Natural killer cell (primary cell): ENCODE measurements around the gene SLC25A18. TPM values are rescaled to one million over a fixed set of nuclear protein-coding genes. Genes with fewer than 3 reads are reported as not detected.
A peak's percentile ranks its signal among the peaks of the same experiment; 100 is the strongest.

Source experiments
- ATAC-seq, 3 donors: fragments of 150-1000 bp in 2 of 3; fragments of 200-7000 bp in 1 of 3; cut with Tn5 transposase; 1 replicate in 1 of 3; 2 replicates in 2 of 3; pipeline ENCODE4 v1.10.0; 2021; ENCODE audit warnings: mild to moderate bottlenecking in 2 of 3, moderate library complexity in 2 of 3
- DNase-seq, 2 donors: peaks; one replicate each; pipeline versions ENCODE4 v3.0.0 to v3.0.0-alpha.2; 2013 to 2021; ENCODE audit warnings: mixed read lengths in 1 of 2
- H3K27ac ChIP-seq: one replicate; pipeline ENCODE4 v1.5.1; 2013; ENCODE audit warnings: mild to moderate bottlenecking, low read length
- H3K27me3 ChIP-seq: one replicate; pipeline ENCODE4 v1.6.1; 2013; ENCODE audit warnings: low read length; ENCODE audit not compliant: control insufficient read depth, insufficient read depth
- H3K36me3 ChIP-seq: one replicate; pipeline ENCODE4 v1.6.1; 2013; ENCODE audit warnings: low read length; ENCODE audit not compliant: control insufficient read depth, insufficient read depth
- H3K4me1 ChIP-seq: one replicate; pipeline ENCODE4 v1.6.1; 2013; ENCODE audit warnings: low read length; ENCODE audit not compliant: control insufficient read depth, insufficient read depth
- H3K4me3 ChIP-seq: one replicate; pipeline ENCODE4 v1.5.1; 2013; ENCODE audit warnings: low read length
- H3K9me3 ChIP-seq: one replicate; pipeline ENCODE4 v1.6.1; 2013; ENCODE audit warnings: low read length; ENCODE audit not compliant: control insufficient read depth, insufficient read depth
- H3K27ac Mint-ChIP-seq, 2 donors: one replicate each; pipeline ENCODE4 v1.8.0; 2022; ENCODE audit warnings: mild to moderate bottlenecking in 2 of 2, mixed read lengths in 2 of 2, moderate library complexity in 1 of 2
- H3K27me3 Mint-ChIP-seq, 2 donors: one replicate each; pipeline ENCODE4 v1.8.0; 2022; ENCODE audit warnings: low read depth in 2 of 2, mixed read lengths in 2 of 2
- H3K36me3 Mint-ChIP-seq: one replicate; pipeline ENCODE4 v1.8.0; 2022; ENCODE audit warnings: mixed read lengths
- H3K4me1 Mint-ChIP-seq, 2 donors: one replicate each; pipeline ENCODE4 v1.8.0; 2022; ENCODE audit warnings: mixed read lengths in 2 of 2
- H3K4me3 Mint-ChIP-seq: one replicate; pipeline ENCODE4 v1.8.0; 2022; ENCODE audit warnings: mild to moderate bottlenecking, moderate library complexity, mixed read lengths
- H3K9me3 Mint-ChIP-seq, 2 donors: one replicate each; pipeline ENCODE4 v1.8.0; 2022; ENCODE audit warnings: mixed read lengths in 2 of 2
- CTCF ChIP-seq: fragments of 200-600 bp; IDR thresholded peaks from one replicate; pipeline ENCODE4 v1.8.0; 2022; ENCODE audit warnings: antibody characterized with exemption
- WGBS: methylation state at CpG from one replicate; pipeline ENCODE4 v1.1.7; 2013; ENCODE audit warnings: missing lambda C conversion rate; ENCODE audit not compliant: insufficient coverage; 5-methylcytosine and 5-hydroxymethylcytosine counted together
- intact Hi-C: fragments of 100-400 bp; cut with micrococcal nuclease; formaldehyde crosslinking; loops from one replicate; pipeline ENCODE4 v1.14.2; 2022
- total RNA-seq, 4 donors: library from RNA; stranded (reverse); fragments of 120-200 nt in 1 of 4; gene quantifications; one replicate each; pipeline versions ENCODE4 v1.2.3 to v1.2.4, GENCODE V29; 2013 to 2022

Gene SLC25A18
- total RNA-seq, 3 donors from 2014 or later (not counting 1 experiment from before 2014, with no cell fraction given) = not detected

GRCh38 chr22:17612057-17612456 lies 48.8 kb downstream of the SLC25A18 start:
- Mint-ChIP-seq H3K36me3 (no peaks in the 10 kb centered on the region), H3K4me3 (no peak overlapping the region), H3K27ac (peak overlapping the region in 1 of 2 donors; percentile 8), H3K27me3 (no peaks in the 10 kb centered on the region), H3K4me1 (peaks cover 0 to 12% of the 10 kb centered on the region in 2 donors), H3K9me3 (no peaks in the 10 kb centered on the region)
- TF ChIP-seq CTCF = no peak
- ATAC-seq = no peak
- no peak overlapping the region for H3K27ac ChIP-seq
- no peaks in the 10 kb centered on the region for H3K4me1 ChIP-seq
- no peak overlapping the region for H3K4me3 ChIP-seq
- peaks cover 54% of the 10 kb centered on the region for H3K36me3 ChIP-seq
- no peak for DNase-seq
- intact Hi-C loops = no loop called here
- 67% methylated on average over 2 of the region's 3 CpGs for WGBS
- H3K9me3 ChIP-seq = no peaks in the 10 kb centered on the region
- no peaks in the 10 kb centered on the region for H3K27me3 ChIP-seq

- no peaks in the 10 kb centered on the region for H3K27me3 ChIP-seq
- intact Hi-C loops = no loop called here
- H3K9me3 ChIP-seq = no peaks in the 10 kb centered on the region
- Mint-ChIP-seq H3K4me3 (no peak overlapping the region), H3K4me1 (peaks cover 0 to 12% of the 10 kb centered on the region in 2 donors), H3K9me3 (no peaks in the 10 kb centered on the region), H3K27me3 (no peaks in the 10 kb centered on the region), H3K36me3 (no peaks in the 10 kb centered on the region), H3K27ac (no peak overlapping the region)
- H3K36me3 ChIP-seq = peaks cover 53% of the 10 kb centered on the region
- TF ChIP-seq CTCF = no peak
- H3K4me1 ChIP-seq = no peaks in the 10 kb centered on the region
- DNase-seq (no peak), ATAC-seq (no peak)
- no peak overlapping the region for H3K27ac ChIP-seq
- 93% methylated on average over 4 of the region's 7 CpGs for WGBS
- no peak overlapping the region for H3K4me3 ChIP-seq
Observed at GRCh38 chr22:17613280-17613679, 50.0 kb downstream of the SLC25A18 start.

DNA sequence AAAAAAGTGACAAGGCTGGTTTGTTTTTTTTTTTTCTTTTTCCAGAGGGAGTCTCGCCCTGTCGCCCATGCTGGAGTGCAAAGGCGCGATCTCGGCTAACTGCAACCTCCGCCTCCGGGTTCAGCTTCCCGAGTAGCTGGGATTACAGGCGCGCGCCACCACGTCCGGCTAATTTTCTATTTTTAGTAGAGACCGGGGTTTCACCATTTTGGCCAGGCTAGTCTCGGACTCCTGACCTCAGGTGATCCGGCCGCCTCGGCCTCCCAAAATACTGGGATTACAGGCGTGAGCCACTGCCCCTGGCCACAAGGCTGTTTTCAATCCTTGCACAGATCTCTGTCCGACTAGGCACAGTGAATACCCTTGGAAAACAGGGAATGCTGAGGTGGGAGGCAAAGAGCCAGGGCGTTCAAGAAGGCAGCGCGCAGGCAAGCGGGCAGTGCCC lies 64.7 kb downstream of the SLC25A18 start:
- no peak for ATAC-seq
- no peak for TF ChIP-seq CTCF
- Mint-ChIP-seq H3K9me3 (no peaks in the 10 kb centered on the region), H3K27ac (peak overlapping the region; percentile 94 to 99), H3K27me3 (no peaks in the 10 kb centered on the region), H3K4me1 (peaks cover 10 to 19% of the 10 kb centered on the region in 2 donors), H3K36me3 (no peaks in the 10 kb centered on the region), H3K4me3 (peak overlapping the region; percentile 96)
- peak overlapping the region; percentile 82 for H3K27ac ChIP-seq
- H3K27me3 ChIP-seq = no peaks in the 10 kb centered on the region
- peaks cover 23% of the 10 kb centered on the region for H3K4me1 ChIP-seq
- H3K36me3 ChIP-seq = peaks cover 6% of the 10 kb centered on the region
- H3K9me3 ChIP-seq = no peaks in the 10 kb centered on the region
- DNase-seq = no peak
- H3K4me3 ChIP-seq = peak overlapping the region; percentile 81
- intact Hi-C loops = loop anchor here (1.0 to 2.0 kb wide), 2 partner anchors 10 to 449 kb away; partner anchors contain the start of genes BCL2L13 and PEX26
- WGBS = 10% methylated on average over 24 of the region's 24 CpGs
